PFSK-1 (cell line): ENCODE results near the gene STK33.

Experiments used
- FOXP2 ChIP-seq: optimal IDR thresholded peaks from 2 replicates; pipeline ENCODE3; 2011; ENCODE audit warnings: borderline replicate concordance, control low read depth, inconsistent platforms; ENCODE audit not compliant: insufficient read depth; ENCODE audit errors: extremely low read length, extremely low read depth
- POLR2AphosphoS5 ChIP-seq: IDR thresholded peaks from 2 replicates; pipeline ENCODE4 v1.6.1; 2012; ENCODE audit warnings: low read depth, mild to moderate bottlenecking, control low read depth, low read length, moderate library complexity
- SIN3A ChIP-seq: IDR thresholded peaks from 2 replicates; pipeline ENCODE4 v1.6.1; 2012; ENCODE audit warnings: mild to moderate bottlenecking, low read length, moderate library complexity, borderline replicate concordance; ENCODE audit not compliant: insufficient read depth
- TAF1 ChIP-seq: IDR thresholded peaks from 2 replicates; pipeline ENCODE4 v1.6.1; 2012; ENCODE audit warnings: low read length, control low read depth, borderline replicate concordance; ENCODE audit not compliant: insufficient read depth
- TF ChIP-seq, protein P1 (sequence below), 2 experiments: IDR thresholded peaks; 2 replicates each; pipeline versions ENCODE4 v1.6.1 to v1.8.0; 2011 to 2012; ENCODE audit warnings: low read depth in 2 of 2, low read length in 2 of 2, control low read depth in 1 of 2, inconsistent platforms in 1 of 2, mild to moderate bottlenecking in 1 of 2, moderate library complexity in 1 of 2; ENCODE audit not compliant: insufficient read depth in 1 of 2

DNA sequence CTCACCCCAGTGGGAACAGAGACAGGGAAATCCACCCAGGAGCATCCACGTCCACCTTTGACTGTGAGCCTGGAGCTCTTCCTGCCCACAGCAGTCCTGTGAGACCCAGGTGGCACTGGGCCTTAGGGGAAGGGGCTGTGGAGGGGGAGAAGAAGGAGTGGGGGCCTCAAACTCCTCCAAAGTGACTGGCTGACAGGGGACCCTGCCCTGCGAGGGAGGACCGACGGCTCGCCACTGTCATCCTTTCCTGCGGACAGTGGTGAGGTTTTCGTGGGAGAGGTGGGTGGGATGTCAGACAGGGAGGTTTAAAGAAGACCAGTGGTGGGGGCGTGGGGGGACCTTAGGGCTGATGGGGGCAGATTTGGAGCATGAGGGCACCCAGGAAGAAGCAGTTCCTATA is 237.8 kb downstream of the STK33 start:
- TF ChIP-seq, protein P1, sequence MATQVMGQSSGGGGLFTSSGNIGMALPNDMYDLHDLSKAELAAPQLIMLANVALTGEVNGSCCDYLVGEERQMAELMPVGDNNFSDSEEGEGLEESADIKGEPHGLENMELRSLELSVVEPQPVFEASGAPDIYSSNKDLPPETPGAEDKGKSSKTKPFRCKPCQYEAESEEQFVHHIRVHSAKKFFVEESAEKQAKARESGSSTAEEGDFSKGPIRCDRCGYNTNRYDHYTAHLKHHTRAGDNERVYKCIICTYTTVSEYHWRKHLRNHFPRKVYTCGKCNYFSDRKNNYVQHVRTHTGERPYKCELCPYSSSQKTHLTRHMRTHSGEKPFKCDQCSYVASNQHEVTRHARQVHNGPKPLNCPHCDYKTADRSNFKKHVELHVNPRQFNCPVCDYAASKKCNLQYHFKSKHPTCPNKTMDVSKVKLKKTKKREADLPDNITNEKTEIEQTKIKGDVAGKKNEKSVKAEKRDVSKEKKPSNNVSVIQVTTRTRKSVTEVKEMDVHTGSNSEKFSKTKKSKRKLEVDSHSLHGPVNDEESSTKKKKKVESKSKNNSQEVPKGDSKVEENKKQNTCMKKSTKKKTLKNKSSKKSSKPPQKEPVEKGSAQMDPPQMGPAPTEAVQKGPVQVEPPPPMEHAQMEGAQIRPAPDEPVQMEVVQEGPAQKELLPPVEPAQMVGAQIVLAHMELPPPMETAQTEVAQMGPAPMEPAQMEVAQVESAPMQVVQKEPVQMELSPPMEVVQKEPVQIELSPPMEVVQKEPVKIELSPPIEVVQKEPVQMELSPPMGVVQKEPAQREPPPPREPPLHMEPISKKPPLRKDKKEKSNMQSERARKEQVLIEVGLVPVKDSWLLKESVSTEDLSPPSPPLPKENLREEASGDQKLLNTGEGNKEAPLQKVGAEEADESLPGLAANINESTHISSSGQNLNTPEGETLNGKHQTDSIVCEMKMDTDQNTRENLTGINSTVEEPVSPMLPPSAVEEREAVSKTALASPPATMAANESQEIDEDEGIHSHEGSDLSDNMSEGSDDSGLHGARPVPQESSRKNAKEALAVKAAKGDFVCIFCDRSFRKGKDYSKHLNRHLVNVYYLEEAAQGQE (IDR thresholded peaks at IDR 0.05; ENCODE audit: insufficient read depth in 1 of 2, low read depth in 2 of 2, low read length in 2 of 2) = no peak
- TF ChIP-seq POLR2AphosphoS5 (no peak), SIN3A (no peak), TAF1 (no peak), FOXP2 (no peak)
